Activated T-helper 1 cell treated with anti-CD3 and anti-CD28 coated beads, Interleukin-2, amount 50 U/mL, for 16 hours (primary cell): Measurements from ENCODE around the gene SZT2.
A peak's percentile ranks its signal among the peaks of the same experiment; 100 is the strongest.
"Not testable (repeated sequence)": the region's sequence is repeated elsewhere in the genome, so short reads cannot be mapped to it uniquely, and the experiment has no call there.

Experiments used
- DNase-seq, 2 donors: peaks; one replicate each; pipeline ENCODE4 v3.0.0-alpha.2; 2020; ENCODE audit warnings: low read depth in 1 of 2, low spot score in 1 of 2

SZT2 gene

DNA sequence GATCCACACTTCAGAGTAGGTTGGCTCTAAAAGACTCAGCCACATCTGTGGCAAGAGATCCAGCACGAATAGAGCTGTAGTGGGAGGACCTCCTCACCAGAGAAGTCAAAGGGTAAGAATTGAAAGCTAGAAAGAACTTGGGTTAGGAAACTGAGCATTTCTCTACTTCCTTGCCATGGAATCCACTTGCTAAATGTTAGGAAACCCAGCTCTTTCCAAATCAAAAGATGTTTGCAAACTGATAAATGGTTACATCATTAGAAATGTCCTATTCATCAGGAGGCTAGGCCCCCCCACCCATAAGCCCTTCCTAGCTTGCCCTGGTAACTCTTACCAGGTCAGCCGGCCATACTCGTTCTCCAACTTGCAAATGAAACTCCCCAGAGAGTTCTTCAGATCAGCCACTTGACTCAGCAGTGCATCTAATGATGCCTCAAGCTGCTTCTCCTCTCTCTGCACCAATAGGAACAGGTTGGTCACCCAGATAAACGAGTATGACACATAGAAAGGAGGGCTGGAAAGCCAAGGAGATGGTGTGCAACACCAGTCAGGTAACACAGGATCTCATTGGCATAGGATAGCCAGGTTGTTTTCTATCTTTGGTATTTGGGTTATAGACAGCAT lies 1.6 kb upstream of the SZT2 start:
- no peak for DNase-seq

GRCh38 chr1:43388613-43389012 lies 1.1 kb upstream of the SZT2 start:
- no peak for DNase-seq

DNA sequence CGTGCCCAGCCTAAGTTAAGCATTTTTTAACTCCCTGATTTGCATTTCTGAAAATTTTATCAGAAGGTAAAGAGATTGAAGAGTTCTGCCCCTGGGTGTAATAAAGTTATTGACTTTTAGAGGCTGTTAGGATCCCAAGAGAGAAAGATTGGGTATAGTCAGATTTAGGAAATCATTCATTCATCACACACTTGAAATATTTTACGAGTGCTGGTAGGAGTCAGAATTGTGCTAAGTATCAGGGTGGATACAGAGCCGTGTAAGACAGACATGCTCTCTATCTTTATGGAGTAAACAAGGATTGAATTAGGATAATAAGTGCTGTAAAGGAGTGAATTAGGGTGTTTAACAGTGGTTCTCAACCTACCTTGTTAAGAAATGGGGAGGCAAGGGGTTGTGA lies 3.0 kb downstream of the SZT2 start:
- no peak for DNase-seq

- DNase-seq, result no peak
Measured at GRCh38 chr1:43395523-43395922, 5.8 kb downstream of the SZT2 start.

- DNase-seq, result no peak
Measured at GRCh38 chr1:43396059-43396458, 6.4 kb downstream of the SZT2 start.

GRCh38 chr1:43398227-43398626 lies 8.5 kb downstream of the SZT2 start:
- no peak for DNase-seq

- not testable (repeated sequence) for DNase-seq
Measured at GRCh38 chr1:43400441-43400840, 10.7 kb downstream of the SZT2 start.

GRCh38 chr1:43402089-43402865 lies 12.6 kb downstream of the SZT2 start:
- no peak for DNase-seq

DNA sequence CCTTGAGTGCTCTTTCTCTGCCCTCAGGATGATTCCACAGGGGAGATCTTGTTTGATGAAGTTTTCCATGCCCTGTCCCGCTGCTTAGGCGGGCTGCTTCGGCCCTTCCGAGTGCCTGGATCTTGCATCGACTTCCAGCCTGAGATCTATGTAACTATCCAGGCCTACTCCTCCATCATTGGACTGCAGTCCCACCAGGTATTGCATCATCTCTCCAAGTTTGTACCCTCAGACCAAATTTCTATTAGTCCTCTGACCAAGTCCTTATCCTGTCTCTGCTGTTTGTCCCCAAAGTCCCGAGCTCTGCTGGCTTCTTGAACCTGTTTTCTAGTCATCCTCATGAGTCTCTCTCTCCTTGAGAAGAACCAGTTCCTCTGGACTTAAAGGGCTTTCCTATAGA lies 14.7 kb downstream of the SZT2 start:
- no peak for DNase-seq

- DNase-seq, result no peak
Measured at GRCh38 chr1:43405219-43405875, 15.6 kb downstream of the SZT2 start.

DNA sequence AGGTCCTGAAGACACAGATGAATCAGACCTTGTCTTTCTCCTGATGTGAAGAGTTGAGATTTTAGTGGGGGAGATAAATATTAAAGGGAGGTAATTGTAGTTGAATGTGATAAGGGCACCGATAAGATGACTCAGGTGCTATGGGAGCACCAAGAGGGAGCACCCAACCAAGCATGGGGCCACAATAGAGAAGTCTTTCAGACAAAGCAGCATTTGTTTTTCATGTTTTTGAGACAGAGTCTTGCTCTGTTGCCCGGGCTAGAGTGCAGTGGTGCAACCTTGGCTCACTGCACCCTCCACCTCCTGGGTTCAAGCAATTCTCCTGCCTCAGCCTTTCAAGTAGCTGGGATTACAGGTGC lies 16.2 kb downstream of the SZT2 start:
- DNase-seq, result no peak

DNA sequence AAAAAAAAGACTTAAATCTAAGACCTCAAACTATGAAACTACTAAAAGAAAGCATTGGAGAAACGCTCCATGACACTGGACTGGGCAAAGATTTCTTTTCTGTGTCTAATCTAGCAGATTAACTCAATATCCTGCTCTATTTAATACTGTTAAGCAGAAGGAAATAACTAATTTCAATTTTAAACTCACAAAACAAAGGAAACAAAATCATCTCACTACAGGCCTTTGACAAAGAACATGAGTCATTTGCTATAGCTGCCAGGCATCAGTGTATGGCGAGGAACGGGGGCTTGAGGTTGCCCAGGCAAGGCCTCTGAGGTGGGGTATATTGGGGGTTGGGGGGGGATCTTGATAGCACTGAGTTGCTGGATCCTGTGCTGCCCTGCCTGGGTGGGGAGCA lies 20.9 kb downstream of the SZT2 start:
- DNase-seq, result no peak

GRCh38 chr1:43413426-43413825 lies 23.7 kb downstream of the SZT2 start:
- DNase-seq, result not testable (repeated sequence)

GRCh38 chr1:43414634-43415223 lies 25.0 kb downstream of the SZT2 start:
- peak; percentile 24 to 39 for DNase-seq

DNA sequence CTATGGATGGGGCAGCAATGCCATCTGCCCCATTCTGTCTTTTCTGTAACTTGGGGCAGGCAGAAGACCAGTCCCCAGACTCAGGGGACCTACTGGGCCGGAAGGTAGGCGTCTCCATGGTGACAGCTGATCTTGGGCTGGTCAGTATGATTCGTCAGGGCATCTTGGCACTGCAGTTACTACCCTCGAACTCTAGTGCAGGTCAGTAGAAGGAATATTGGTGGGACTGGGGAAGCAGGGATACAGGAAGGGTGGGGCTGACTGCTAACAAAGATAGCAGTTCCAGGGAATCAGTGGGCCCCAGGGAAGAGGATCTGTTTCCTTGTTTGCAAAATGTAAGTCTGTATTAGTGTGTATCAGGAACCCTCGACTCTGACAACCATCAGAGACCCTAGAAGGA lies 26.2 kb downstream of the SZT2 start:
- no peak for DNase-seq

GRCh38 chr1:43418858-43419257 lies 29.2 kb downstream of the SZT2 start:
- no peak for DNase-seq

GRCh38 chr1:43419627-43420425 lies 30.1 kb downstream of the SZT2 start:
- no peak for DNase-seq

DNA sequence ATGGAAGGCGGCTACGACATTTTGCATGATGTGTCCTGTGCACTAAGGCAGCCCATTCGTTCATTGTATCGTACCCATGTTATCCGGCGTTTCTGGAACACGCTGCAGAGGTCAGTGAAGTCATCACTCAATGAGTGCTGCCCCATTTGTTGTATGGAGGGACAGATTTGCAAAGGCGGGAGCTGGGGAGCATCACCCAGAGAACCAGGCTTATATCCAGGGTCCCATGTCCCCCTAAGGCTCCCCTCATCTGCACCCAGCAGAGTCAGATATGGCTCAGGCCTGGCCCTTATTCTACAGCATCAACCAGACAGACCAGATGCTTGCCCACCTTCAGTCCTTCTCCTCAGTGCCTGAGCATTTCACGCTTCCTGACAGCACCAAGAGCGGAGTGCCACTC lies 31.2 kb downstream of the SZT2 start:
- DNase-seq, result no peak

DNA sequence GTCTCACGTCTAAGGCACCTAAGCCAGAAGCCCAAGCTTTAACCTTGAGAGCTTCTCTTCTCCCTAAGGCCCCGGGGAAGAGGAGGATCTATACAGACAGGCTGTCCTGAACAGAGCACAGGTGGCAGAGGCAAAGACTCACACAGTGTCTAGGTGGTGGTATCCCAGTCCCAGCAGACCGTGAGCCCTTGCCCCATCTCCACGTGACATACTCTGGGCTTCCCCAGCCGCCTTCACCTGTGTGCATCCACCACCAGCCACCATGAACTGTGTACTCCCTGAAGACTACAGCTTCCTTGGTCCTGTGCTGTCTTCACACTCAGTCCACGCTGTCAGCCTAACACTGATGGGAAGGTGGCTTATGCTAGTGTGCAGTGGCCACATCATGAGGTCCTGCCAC lies 31.7 kb downstream of the SZT2 start:
- DNase-seq, result no peak

DNA sequence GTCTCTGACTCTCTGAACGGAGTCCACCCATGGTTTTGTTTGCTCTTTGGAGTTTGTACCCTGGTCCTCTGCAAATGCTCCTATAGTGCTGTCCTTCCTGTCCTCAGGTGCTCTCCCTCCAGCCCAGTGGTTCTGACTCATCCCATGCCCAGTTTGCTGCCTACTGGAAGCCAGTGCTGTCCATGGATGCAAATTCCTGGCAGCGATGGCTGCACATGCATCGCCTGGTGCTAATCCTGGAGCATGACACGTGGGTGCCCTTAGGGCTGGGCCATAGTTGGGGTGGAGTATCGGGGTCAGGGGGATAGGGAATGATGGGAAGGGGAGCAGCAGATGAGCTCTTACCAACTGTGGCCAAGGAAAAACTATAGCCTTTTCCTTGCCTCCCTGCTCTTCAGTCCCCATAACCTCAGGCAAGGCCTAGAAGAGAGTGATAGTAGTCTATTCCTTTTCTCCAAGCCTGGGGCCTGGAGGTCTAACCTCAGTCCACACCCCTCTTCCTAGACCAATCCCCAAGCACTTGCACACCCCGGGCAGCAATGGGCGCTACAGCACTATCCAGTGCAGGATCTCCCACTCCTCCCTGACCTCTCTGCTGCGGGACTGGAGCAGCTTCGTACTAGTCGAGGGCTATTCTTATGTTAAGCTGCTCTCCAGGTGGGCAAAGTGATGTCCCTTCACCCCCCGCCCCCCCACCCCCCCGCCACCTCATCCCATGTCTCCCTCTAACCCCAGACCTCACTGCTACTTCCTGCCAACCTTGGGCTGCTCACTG lies 32.5 kb downstream of the SZT2 start:
- no peak for DNase-seq
